ENCODE data around the gene STK38. TPM values are rescaled to one million over a fixed set of nuclear protein-coding genes. Genes with fewer than 3 reads are reported as not detected.

Gene STK38
- total RNA-seq, 1 experiment from 2014 or later: 17.3 TPM

Other genes starting within 250 kb of the STK38 start
- gene BNIP5, start 210.6 kb downstream of the STK38 start, total RNA-seq (2014; rRNA removed; shearing (Covaris generic); ENCODE audit: low replicate concordance): not detected in 2 replicates
- gene ETV7, start 159.8 kb downstream of the STK38 start, total RNA-seq (2014; rRNA removed; shearing (Covaris generic); ENCODE audit: low replicate concordance): 0.82 TPM in 1 of 2 replicates, not detected in the other
- gene PXT1, start 104.6 kb downstream of the STK38 start, total RNA-seq (2014; rRNA removed; shearing (Covaris generic); ENCODE audit: low replicate concordance): not detected in 2 replicates
- 41.0 and 61.1 TPM in 2 replicates for gene KCTD20, start 104.5 kb downstream of the STK38 start, total RNA-seq (2014; rRNA removed; shearing (Covaris generic); ENCODE audit: low replicate concordance)
- gene SRSF3, start 46.9 kb upstream of the STK38 start, total RNA-seq (2014; rRNA removed; shearing (Covaris generic); ENCODE audit: low replicate concordance): 168 and 271 TPM in 2 replicates
- 15.8 and 25.8 TPM in 2 replicates for gene CDKN1A, start 131.2 kb upstream of the STK38 start, total RNA-seq (2014; rRNA removed; shearing (Covaris generic); ENCODE audit: low replicate concordance)
- gene RAB44, start 150.3 kb upstream of the STK38 start, total RNA-seq (2014; rRNA removed; shearing (Covaris generic); ENCODE audit: low replicate concordance): not detected in 2 replicates